ENCODE results near the gene L3MBTL4. TPM values are rescaled to one million over a fixed set of nuclear protein-coding genes. Genes with fewer than 3 reads are reported as not detected.

Gene L3MBTL4
- total RNA-seq, 1 donor from 2014 or later: not detected

DNA sequence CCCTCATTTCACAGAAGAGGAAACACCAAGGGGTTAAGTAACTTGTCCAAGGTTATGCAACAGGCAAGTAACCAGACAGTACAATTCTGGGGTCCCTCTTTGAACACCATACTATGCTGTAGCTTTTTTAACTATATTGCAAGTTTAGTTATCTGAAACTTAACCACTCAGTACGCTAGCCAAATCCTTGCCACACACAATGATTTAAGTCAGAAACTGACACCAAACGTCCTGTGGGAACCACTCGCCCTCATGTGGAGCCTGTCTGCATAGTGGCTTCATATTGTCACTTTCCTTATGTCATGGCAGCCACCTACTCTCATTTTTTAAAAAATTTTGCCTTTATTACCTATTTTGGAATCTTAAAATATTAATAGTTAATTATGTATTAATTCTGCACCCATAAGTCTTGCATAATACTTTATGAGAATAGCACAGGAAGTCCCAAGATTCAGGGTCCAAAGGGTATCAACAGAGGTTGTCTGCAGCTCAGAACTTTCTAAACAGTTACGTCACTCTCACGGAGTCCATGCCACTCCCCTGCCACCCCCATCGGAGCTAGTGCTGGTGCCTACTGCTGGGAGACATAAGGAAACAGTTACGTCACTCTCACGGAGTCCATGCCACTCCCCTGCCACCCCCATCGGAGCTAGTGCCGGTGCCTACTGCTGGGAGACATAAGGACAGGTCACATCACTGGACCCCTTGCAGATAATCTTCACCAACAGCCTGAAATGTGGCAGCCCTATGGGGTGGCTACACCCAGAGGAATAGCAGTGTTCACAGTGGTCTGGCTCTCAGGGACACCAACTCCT lies 99.0 kb downstream of the L3MBTL4 start:
- TF ChIP-seq, protein P1, sequence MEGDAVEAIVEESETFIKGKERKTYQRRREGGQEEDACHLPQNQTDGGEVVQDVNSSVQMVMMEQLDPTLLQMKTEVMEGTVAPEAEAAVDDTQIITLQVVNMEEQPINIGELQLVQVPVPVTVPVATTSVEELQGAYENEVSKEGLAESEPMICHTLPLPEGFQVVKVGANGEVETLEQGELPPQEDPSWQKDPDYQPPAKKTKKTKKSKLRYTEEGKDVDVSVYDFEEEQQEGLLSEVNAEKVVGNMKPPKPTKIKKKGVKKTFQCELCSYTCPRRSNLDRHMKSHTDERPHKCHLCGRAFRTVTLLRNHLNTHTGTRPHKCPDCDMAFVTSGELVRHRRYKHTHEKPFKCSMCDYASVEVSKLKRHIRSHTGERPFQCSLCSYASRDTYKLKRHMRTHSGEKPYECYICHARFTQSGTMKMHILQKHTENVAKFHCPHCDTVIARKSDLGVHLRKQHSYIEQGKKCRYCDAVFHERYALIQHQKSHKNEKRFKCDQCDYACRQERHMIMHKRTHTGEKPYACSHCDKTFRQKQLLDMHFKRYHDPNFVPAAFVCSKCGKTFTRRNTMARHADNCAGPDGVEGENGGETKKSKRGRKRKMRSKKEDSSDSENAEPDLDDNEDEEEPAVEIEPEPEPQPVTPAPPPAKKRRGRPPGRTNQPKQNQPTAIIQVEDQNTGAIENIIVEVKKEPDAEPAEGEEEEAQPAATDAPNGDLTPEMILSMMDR (IDR thresholded peaks at IDR 0.05): no peak
- Histone ChIP-seq H3K27ac (no peak overlapping the region), H3K36me3 (no peaks in the 10 kb centered on the region), H3K4me3 (no peak overlapping the region), H3K9me3 (peaks cover 0 to 6% of the 10 kb centered on the region in 2 donors), H3K4me1 (no peaks in the 10 kb centered on the region), H3K27me3 (no peaks in the 10 kb centered on the region)
- no peak for DNase-seq (ENCODE audit: low spot score in 2 of 2)
- intact Hi-C loops (cut with DNase I): no loop called here

DNA sequence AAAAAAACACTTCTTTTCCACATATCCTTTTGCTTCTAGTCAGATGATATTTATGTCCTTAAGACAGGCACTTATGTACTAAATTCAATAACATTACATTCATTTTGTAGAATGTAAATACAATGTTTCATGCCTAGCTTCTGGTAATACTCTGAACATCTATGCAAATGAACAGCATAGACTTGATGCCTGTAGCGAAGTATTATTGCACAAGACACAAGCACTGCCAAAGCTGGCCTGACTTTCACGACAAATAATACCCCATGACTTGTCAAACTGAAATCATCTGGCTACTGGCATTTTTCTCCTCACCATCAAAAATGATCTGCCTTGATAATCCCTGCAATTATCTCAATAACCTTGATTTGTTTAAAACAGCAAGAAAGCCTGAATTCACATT lies 101.3 kb downstream of the L3MBTL4 start:
- H3K27me3 ChIP-seq: no peaks in the 10 kb centered on the region
- no peak for DNase-seq (ENCODE audit: low spot score in 2 of 2)
- H3K4me3 ChIP-seq: no peak overlapping the region
- no peaks in the 10 kb centered on the region for H3K4me1 ChIP-seq
- intact Hi-C loops (cut with DNase I): no loop called here
- H3K9me3 ChIP-seq: peaks cover 0 to 6% of the 10 kb centered on the region in 2 donors
- no peaks in the 10 kb centered on the region for H3K36me3 ChIP-seq
- no peak overlapping the region for H3K27ac ChIP-seq
- TF ChIP-seq, protein P1 (IDR thresholded peaks at IDR 0.05): no peak

GRCh38 chr18:6311456-6312215 lies 103.1 kb downstream of the L3MBTL4 start:
- TF ChIP-seq, protein P1 (IDR thresholded peaks at IDR 0.05): no peak
- no peaks in the 10 kb centered on the region for H3K9me3 ChIP-seq
- no peaks in the 10 kb centered on the region for H3K27me3 ChIP-seq
- H3K27ac ChIP-seq: no peak overlapping the region
- no peaks in the 10 kb centered on the region for H3K36me3 ChIP-seq
- H3K4me1 ChIP-seq: no peaks in the 10 kb centered on the region
- intact Hi-C loops (cut with DNase I): no loop called here
- no peak overlapping the region for H3K4me3 ChIP-seq
- no peak for DNase-seq (ENCODE audit: low spot score in 2 of 2)

GRCh38 chr18:6310714-6311113 lies 104.0 kb downstream of the L3MBTL4 start:
- H3K36me3 ChIP-seq: no peaks in the 10 kb centered on the region
- intact Hi-C loops (cut with DNase I): no loop called here
- DNase-seq (ENCODE audit: low spot score in 2 of 2): no peak
- H3K9me3 ChIP-seq: no peaks in the 10 kb centered on the region
- TF ChIP-seq, protein P1 (IDR thresholded peaks at IDR 0.05): no peak
- no peaks in the 10 kb centered on the region for H3K4me1 ChIP-seq
- H3K4me3 ChIP-seq: no peak overlapping the region
- no peak overlapping the region for H3K27ac ChIP-seq
- H3K27me3 ChIP-seq: no peaks in the 10 kb centered on the region

- Histone ChIP-seq H3K9me3 (no peaks in the 10 kb centered on the region), H3K27ac (no peak overlapping the region), H3K4me1 (no peaks in the 10 kb centered on the region), H3K27me3 (no peaks in the 10 kb centered on the region), H3K4me3 (no peak overlapping the region), H3K36me3 (no peaks in the 10 kb centered on the region)
- intact Hi-C loops (cut with DNase I): no loop called here
- no peak for DNase-seq (ENCODE audit: low spot score in 2 of 2)
- TF ChIP-seq, protein P1 (IDR thresholded peaks at IDR 0.05): no peak
These were observed 116.8 kb downstream of the L3MBTL4 start for GRCh38 chr18:6297875-6298274.

All from ascending aorta (tissue), 2 donors.